ENCODE results near the gene NRF1.

DNA sequence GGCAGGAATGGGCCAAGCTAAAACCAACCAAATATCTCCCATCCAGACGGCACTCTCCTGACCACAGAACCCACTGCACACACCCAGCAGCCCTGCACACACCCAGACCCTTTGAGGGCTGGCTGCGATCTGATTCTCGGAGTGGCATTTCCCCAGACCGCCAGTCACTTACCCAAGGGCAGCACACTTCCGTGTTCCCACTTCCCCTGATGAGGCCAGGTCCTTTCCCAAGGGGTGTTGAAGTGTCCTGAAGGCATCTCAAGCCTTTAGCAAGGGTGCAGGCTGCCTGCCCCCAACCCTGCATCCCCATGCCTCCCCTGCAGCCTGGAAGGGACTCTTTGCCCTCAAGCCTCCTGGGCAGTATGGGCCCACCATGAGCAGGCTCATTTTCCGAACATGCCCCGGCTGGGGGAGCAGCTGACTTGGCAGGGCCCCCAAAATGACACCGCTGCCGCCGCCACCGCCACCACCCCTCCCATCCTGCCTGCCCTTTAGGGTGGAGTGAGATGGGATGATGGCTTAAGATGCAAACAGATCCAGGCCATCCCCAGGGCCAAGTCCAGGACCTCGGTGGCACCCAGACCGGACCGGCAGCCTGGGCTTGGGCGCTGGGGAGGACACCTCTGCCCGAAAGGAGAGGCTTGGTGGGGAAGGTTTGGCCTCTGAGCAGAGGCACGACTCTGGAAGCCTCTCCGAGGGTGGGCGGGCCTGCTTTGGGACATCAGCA lies 159.8 kb downstream of the NRF1 start:
- TF ChIP-seq POLR2AphosphoS5 (IDR thresholded peaks at IDR 0.05; ENCODE audit: low read depth, low read length) (no peak), TAF1 (IDR thresholded peaks at IDR 0.05; ENCODE audit: borderline replicate concordance, insufficient read depth, low read length) (no peak)
